Omental fat pad (tissue), 4 donors: ENCODE results near the gene ADCK2. TPM values are rescaled to one million over a fixed set of nuclear protein-coding genes. Genes with fewer than 3 reads are reported as not detected.
A peak's percentile ranks its signal among the peaks of the same experiment; 100 is the strongest.
"Not testable (repeated sequence)": the region's sequence is repeated elsewhere in the genome, so short reads cannot be mapped to it uniquely, and the experiment has no call there.

ENCODE experiments used
- ATAC-seq: fragments of 150-250 bp; one replicate; pipeline ENCODE4 v1.9.1; 2016; ENCODE audit warnings: mild to moderate bottlenecking, moderate library complexity; ENCODE audit not compliant: low FRiP score
- DNase-seq: peaks from one replicate; pipeline ENCODE4 v3.0.0-alpha.2; 2019; ENCODE audit warnings: low spot score
- total RNA-seq, 4 donors: library from RNA; depleted of rRNA; stranded (reverse); fragments of >200 nt; gene quantifications; one replicate each; pipeline ENCODE4 v1.1.0, GENCODE V29; 2016
- TF ChIP-seq, protein P1 (sequence below), 3 donors: fragments of 450-650 bp; IDR thresholded peaks; one replicate each; pipeline ENCODE4 v1.5.1; 2016 to 2017; ENCODE audit warnings: antibody characterized with exemption in 3 of 3, mild to moderate bottlenecking in 3 of 3, moderate library complexity in 2 of 3

The ADCK2 gene, protein sequence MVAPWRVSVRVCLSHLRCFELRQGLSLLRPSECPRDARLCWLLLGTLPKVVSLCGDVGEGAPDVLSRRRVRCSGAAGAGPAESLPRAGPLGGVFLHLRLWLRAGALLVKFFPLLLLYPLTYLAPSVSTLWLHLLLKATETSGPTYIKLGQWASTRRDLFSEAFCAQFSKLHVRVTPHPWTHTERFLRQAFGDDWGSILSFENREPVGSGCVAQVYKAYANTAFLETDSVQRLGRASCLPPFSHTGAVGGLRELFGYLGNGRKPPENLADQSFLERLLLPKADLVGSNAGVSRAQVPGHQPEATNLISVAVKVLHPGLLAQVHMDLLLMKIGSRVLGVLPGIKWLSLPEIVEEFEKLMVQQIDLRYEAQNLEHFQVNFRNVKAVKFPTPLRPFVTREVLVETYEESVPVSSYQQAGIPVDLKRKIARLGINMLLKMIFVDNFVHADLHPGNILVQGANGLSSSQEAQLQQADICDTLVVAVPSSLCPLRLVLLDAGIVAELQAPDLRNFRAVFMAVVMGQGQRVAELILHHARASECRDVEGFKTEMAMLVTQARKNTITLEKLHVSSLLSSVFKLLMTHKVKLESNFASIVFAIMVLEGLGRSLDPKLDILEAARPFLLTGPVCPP
- 10 to 100 TPM; 15.9 to 25.1 (median 20.1) TPM for total RNA-seq

DNA sequence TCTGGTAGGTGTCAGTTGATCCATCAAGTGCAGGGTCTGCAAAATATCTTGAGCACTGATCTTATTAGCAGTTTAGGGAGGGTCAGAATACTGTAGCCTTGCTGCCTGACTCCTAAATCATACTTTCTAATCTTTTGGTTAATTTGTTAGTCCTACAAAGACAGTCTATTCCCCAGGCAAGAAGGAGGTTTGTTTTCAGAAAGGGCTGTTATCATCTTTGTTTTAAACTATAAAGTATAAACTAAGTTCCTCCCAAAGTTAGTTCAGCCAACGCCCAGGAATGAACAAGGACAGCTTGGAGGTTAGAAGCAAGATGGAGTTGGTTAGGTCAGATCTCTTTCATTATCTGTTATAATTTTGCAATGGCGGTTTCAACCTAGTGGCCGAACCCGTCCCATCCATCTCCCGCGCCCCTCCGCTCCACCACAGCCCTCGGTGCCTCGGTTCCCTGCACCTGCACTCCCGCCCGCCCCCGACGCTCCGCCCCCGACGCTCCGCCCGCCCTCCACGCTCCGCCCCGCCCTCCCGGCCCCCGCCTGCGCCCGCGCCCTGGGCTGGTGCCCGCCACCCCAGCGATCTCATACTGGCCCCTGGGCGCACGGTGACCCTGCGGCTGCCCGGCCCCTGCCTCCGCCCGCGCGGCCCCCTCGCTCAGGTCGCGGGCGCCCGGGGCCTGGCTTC lies at the start of gene ADCK2:
ADCK2 (plus strand) TSS at position 564 of the 681 bp plus-strand sequence. CDS start 386 bp downstream, outside the sequence.
- DNase-seq (no peak), ATAC-seq (peak; percentile 72)
- TF ChIP-seq, protein P1, sequence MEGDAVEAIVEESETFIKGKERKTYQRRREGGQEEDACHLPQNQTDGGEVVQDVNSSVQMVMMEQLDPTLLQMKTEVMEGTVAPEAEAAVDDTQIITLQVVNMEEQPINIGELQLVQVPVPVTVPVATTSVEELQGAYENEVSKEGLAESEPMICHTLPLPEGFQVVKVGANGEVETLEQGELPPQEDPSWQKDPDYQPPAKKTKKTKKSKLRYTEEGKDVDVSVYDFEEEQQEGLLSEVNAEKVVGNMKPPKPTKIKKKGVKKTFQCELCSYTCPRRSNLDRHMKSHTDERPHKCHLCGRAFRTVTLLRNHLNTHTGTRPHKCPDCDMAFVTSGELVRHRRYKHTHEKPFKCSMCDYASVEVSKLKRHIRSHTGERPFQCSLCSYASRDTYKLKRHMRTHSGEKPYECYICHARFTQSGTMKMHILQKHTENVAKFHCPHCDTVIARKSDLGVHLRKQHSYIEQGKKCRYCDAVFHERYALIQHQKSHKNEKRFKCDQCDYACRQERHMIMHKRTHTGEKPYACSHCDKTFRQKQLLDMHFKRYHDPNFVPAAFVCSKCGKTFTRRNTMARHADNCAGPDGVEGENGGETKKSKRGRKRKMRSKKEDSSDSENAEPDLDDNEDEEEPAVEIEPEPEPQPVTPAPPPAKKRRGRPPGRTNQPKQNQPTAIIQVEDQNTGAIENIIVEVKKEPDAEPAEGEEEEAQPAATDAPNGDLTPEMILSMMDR (IDR thresholded peaks at IDR 0.05) = no peak

DNA sequence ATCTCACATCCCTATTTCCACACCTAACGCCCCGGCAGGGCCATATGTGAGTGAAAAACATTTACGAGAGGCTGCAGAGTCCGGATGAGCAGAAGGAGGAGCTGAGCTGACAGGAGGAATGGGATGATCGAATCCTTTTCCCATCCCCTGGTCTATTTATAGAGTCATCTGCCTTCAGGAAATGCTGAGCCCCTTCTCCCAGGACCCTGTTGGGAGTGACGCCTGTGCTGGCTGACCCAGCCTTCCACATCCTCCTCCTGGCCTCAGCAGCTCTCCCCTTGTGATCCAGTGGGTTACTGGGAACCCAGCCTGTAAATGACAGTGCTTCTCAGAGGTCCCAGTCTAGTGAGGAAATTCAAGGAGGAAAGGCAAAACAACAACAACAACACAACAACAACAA lies 48.8 kb upstream of the ADCK2 start:
- TF ChIP-seq, protein P1 (IDR thresholded peaks at IDR 0.05) = no peak
- no peak for ATAC-seq
- no peak for DNase-seq

DNA sequence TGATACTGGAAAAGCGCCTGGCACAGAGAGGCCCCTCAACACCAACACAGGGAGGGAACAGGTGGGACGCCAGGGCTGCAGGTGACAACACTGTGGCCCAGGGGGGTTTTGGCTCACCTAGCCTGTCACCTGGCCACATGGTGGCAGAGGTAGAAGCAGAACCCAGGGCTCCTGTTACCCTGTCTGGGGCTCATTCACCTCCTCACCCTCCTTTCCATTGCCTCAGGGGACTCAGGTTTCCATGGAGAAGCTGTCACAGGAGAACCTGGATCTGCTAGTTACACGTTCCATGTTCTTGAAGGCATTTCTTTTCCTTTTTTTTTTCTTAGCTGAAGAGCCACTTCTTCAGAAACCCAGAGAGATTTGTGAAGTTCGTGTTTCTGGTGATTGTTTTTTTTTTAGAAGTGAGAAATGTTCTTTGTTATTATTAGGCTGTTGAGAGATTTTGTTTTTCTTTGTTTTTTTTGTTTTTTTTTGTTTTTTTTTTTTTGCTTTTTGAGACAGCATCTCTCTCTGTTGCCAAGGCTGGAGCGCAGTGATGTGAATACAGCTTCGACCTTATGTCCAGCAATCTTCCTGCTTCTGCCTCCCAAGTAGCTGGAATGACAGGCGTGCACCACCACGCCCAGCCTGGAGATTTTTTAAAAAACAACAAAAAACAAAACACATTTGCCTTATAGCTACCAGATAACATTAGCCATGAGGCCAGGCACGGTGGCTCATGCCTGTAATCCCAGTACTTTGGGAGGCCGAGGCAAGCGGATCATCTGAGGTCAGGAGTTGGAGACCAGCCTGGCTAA lies 48.2 kb upstream of the ADCK2 start:
- TF ChIP-seq, protein P1 (IDR thresholded peaks at IDR 0.05) = no peak
- ATAC-seq (no peak), DNase-seq (no peak)

DNA sequence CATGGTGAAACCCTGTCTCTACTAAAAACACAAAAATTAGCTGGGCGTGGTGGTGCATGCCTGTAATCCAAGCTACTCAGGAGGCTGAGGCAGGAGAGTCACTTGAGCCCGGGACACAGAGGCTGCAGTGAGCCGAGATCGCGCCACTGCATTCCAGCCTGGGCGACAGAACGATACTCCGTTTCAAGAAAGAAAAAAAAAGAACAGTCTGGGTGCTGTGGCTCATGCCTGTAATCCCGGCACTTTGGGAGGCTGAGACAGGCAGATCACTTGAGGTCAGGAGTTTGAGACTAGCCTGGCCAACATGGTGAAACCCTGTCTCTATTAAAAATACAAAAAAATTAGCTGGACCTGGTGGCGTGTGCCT lies 47.6 kb upstream of the ADCK2 start:
- not testable (repeated sequence) for ATAC-seq, DNase-seq

GRCh38 chr7:140625908-140626868 lies 46.6 kb upstream of the ADCK2 start:
- ATAC-seq (peak; percentile 85), DNase-seq (peak; percentile 88)
- TF ChIP-seq, protein P1 (IDR thresholded peaks at IDR 0.05) = no peak

DNA sequence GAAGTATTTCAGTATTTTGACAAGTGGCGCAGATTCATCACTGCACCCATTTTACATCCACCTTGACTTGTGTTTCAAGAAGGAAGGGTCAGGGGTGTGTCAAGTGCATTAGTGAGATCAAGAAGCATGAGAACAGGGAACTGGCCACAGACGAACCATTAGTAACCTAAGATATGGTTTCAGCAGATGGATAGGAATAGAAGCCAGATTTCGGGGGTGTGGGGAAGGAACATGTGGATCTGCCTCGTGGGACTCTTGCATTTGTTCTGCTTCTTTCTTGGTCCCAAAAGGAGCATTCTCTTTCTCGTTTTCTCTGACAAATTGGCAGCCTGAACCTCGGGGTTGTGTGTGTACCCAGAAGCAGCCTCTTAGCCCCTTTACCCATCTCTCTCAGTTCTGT lies 41.7 kb upstream of the ADCK2 start:
- no peak for DNase-seq
- TF ChIP-seq, protein P1 (IDR thresholded peaks at IDR 0.05) = no peak
- ATAC-seq = no peak
